ENCODE measurements around the gene REEP3.

DNA sequence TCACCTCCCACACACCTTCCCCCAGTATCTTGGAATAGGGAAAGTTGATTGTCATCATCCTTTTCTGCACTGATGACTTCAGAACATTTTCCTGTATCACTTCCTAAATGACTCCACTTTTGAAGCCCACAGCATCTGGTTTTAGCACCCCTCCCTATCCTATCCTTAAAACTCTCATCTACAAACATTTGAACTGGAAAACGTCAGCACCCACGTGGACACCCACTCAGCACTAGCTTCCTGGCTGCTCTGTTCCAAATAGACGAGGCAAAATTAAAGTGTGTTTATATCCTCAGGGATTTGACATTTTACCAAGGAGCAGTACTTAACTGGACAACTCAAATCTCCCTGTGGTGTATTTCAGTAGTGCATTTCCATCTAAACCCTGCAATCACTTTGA, 73.9 kb downstream of the REEP3 start:
- no peak for TF ChIP-seq POLR2A (IDR thresholded peaks at IDR 0.05; ENCODE audit: low read depth, low read length)
- no peak for TF ChIP-seq TAF1 (IDR thresholded peaks at IDR 0.05; ENCODE audit: low read depth, low read length)
- no peak for TF ChIP-seq POLR2AphosphoS5 (IDR thresholded peaks at IDR 0.05; ENCODE audit: low read depth, low read length)
- TF ChIP-seq SPI1 (IDR thresholded peaks at IDR 0.05; ENCODE audit: low read depth, low read length) = no peak
- no peak for TF ChIP-seq POU2F2 (IDR thresholded peaks at IDR 0.05; ENCODE audit: low read depth, low read length)
